Suprapubic skin (tissue), 3 donors: ENCODE measurements around the gene C2CD2L.

Source experiments
- CTCF ChIP-seq, 2 donors: fragments of 200-600 bp in 1 of 2; fragments of 450-650 bp in 1 of 2; sonication (generic) in 1 of 2; IDR thresholded peaks; one replicate each; pipeline ENCODE4 v1.5.1; 2016 to 2019; ENCODE audit warnings: antibody characterized with exemption in 2 of 2, mild to moderate bottlenecking in 1 of 2, moderate library complexity in 1 of 2
- POLR2AphosphoS5 ChIP-seq, 3 donors: sonication (generic); formaldehyde crosslinking; IDR thresholded peaks; one replicate each; pipeline ENCODE4 v1.6.1; 2017; ENCODE audit warnings: antibody characterized with exemption in 3 of 3

GRCh38 chr11:119148720-119149017, 41.5 kb downstream of the C2CD2L start:
- no peak for TF ChIP-seq CTCF (IDR thresholded peaks at IDR 0.05)
- no peak for TF ChIP-seq POLR2AphosphoS5 (IDR thresholded peaks at IDR 0.05)
